ENCODE measurements around the gene CAV2.
A peak's percentile ranks its signal among the peaks of the same experiment; 100 is the strongest.

CAV2 gene

DNA sequence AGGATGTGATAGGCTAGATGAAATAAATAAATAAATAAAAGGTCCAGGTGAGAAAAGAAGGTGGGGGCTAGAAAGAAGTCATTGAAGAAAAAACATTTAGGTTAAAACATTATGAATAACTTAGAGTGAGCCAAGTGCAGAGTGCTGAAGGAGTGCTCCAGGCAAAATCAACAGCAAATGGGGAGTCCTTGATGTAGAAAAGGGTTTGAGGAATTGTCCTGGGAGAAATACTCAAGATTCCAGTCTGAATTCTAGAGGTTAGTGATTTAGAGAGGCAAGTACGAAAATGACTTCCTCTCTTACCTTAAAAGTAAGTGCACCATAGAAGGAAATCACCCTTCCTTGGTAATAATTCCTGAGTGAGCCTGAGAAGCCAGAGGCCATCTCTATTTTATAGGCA lies 44.9 kb downstream of the CAV2 start:
- H3K9me3 ChIP-seq: no peaks in the 10 kb centered on the region
- no peak overlapping the region for H3K4me3 ChIP-seq
- TF ChIP-seq, protein P1, sequence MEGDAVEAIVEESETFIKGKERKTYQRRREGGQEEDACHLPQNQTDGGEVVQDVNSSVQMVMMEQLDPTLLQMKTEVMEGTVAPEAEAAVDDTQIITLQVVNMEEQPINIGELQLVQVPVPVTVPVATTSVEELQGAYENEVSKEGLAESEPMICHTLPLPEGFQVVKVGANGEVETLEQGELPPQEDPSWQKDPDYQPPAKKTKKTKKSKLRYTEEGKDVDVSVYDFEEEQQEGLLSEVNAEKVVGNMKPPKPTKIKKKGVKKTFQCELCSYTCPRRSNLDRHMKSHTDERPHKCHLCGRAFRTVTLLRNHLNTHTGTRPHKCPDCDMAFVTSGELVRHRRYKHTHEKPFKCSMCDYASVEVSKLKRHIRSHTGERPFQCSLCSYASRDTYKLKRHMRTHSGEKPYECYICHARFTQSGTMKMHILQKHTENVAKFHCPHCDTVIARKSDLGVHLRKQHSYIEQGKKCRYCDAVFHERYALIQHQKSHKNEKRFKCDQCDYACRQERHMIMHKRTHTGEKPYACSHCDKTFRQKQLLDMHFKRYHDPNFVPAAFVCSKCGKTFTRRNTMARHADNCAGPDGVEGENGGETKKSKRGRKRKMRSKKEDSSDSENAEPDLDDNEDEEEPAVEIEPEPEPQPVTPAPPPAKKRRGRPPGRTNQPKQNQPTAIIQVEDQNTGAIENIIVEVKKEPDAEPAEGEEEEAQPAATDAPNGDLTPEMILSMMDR (IDR thresholded peaks at IDR 0.05): no peak
- no peaks in the 10 kb centered on the region for H3K27me3 ChIP-seq
- H3K27ac ChIP-seq: peak overlapping the region; percentile 35 to 51
- H3K36me3 ChIP-seq: peaks cover 3 to 11% (median 6%) of the 10 kb centered on the region in 3 donors
- intact Hi-C loops (cut with DNase I; ENCODE audit: low total_unique reads): no loop called here
- peaks cover 0 to 99% (median 37%) of the 10 kb centered on the region in 4 donors for H3K4me1 ChIP-seq
- no peak for DNase-seq

DNA sequence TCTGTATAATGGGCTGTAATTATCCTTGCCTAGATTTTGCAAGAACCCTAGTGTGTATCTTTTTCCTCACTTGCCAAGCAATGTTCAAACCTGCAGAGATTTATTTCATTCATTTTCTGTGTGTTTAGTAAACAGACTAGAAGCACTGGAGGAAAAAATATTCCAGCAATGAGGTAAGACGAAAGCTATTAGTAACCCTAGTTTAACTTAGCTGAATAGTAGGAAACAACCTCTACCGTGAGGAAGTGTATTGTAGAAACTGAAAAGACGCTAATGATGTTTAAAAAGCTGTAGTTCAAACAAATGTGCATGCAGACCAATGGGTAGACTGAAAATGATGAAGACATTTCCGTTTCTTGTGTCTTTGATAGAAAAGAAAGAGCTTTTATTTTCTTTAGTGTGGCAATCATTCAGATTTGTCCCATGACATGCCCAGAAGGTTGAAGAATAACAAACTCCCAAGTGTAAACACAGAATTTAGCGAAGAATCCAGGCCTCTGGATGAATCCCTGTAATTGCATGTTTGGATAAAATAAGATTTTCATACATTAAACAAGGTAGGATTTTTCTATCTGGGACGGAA lies 46.0 kb downstream of the CAV2 start:
- Histone ChIP-seq H3K4me3 (no peak overlapping the region), H3K27ac (peak overlapping the region; percentile 35 to 51), H3K36me3 (peaks cover 3 to 11% (median 10%) of the 10 kb centered on the region in 3 donors), H3K4me1 (peaks cover 0 to 99% (median 36%) of the 10 kb centered on the region in 4 donors), H3K9me3 (no peaks in the 10 kb centered on the region), H3K27me3 (no peaks in the 10 kb centered on the region)
- intact Hi-C loops (cut with DNase I; ENCODE audit: low total_unique reads): no loop called here
- DNase-seq: no peak
- TF ChIP-seq, protein P1 (IDR thresholded peaks at IDR 0.05): no peak

DNA sequence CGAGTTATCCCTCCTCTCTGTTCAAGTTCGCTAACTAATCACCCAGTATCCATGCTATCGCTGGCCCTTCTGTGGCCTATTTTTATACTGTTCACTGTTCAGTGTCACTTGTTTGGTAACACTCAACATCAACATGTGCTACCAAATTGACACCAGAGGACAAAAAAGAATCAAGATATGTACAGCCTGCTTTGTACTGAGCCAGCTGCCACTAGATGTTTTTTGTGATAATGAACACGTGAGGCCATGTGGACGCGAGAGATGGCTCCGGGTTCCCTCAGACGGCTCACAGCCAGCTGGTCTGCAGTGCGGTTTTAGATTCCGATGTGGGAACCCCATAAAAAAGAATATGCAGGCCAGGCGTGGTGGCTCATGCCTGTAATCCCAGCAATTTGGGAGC lies 46.5 kb downstream of the CAV2 start:
- Histone ChIP-seq H3K27me3 (no peaks in the 10 kb centered on the region), H3K27ac (peak overlapping the region; percentile 35 to 51), H3K36me3 (peaks cover 3 to 11% (median 10%) of the 10 kb centered on the region in 3 donors), H3K4me1 (peaks cover 0 to 99% (median 36%) of the 10 kb centered on the region in 4 donors), H3K4me3 (no peak overlapping the region), H3K9me3 (no peaks in the 10 kb centered on the region)
- intact Hi-C loops (cut with DNase I; ENCODE audit: low total_unique reads): no loop called here
- TF ChIP-seq, protein P1 (IDR thresholded peaks at IDR 0.05): no peak
- no peak for DNase-seq

DNA sequence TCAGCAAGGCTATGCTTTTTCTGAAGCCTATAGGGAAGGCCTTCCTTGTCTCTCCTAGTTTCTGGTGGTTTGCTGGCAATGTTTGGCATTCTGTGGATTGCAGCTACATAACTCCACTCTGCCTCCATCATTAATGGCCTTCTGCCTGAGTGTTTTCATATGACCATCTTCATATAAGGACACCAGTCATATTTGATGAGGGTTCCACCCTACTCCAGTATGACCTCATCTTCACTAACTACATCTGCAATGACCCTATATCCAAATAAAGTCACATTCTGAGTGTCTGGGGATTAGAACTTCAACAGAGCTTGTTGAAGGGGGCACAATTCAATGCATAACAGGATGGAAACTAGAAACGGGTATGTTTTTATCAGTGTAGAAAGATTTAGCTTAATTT lies 47.4 kb downstream of the CAV2 start:
- H3K9me3 ChIP-seq: no peaks in the 10 kb centered on the region
- H3K4me1 ChIP-seq: peaks cover 0 to 99% (median 31%) of the 10 kb centered on the region in 4 donors
- H3K27me3 ChIP-seq: no peaks in the 10 kb centered on the region
- peak overlapping the region; percentile 23 to 51 for H3K27ac ChIP-seq
- TF ChIP-seq, protein P1 (IDR thresholded peaks at IDR 0.05): no peak
- H3K4me3 ChIP-seq: no peak overlapping the region
- intact Hi-C loops (cut with DNase I; ENCODE audit: low total_unique reads): no loop called here
- peaks cover 3 to 15% (median 10%) of the 10 kb centered on the region in 3 donors for H3K36me3 ChIP-seq
- no peak for DNase-seq

DNA sequence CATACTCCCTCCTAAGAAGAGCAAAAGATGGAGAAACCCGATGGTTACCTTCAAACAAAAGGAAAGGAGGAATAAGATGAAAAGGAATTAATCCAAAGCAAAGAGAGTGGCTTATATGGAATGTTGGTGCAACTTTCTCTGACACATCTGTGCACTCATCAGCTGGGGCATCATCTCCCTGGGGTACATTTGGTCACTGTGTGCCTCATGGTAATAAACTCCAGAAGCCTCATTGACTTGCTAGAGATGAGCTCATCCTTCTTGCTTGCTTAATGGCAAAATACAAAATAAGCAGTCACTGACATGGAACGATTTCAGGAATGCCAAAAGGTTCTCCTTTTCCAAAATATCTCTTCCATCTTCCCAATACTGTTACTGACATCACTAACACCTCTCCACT lies 47.8 kb downstream of the CAV2 start:
- Histone ChIP-seq H3K27ac (peak overlapping the region; percentile 23 to 51), H3K36me3 (peaks cover 3 to 16% (median 10%) of the 10 kb centered on the region in 3 donors)
- intact Hi-C loops (cut with DNase I; ENCODE audit: low total_unique reads): no loop called here

More for the DNA sequence above, 47.8 kb downstream of the CAV2 start:
- no peak overlapping the region for H3K4me3 ChIP-seq
- no peak for DNase-seq
- TF ChIP-seq, protein P1 (IDR thresholded peaks at IDR 0.05): no peak
- H3K27me3 ChIP-seq: no peaks in the 10 kb centered on the region
- H3K4me1 ChIP-seq: peaks cover 0 to 99% (median 30%) of the 10 kb centered on the region in 4 donors
- H3K9me3 ChIP-seq: no peaks in the 10 kb centered on the region
